Gastroesophageal sphincter (tissue), 3 donors: ENCODE measurements around the gene E2F1.

Source experiments
- CTCF ChIP-seq, 4 experiments: fragments of 200-600 bp in 2 of 4; fragments of 450-650 bp in 2 of 4; sonication (generic) in 1 of 4; IDR thresholded peaks; one replicate each; pipeline ENCODE4 v1.5.1; 2017 to 2019; ENCODE audit warnings: antibody characterized with exemption in 4 of 4, mild to moderate bottlenecking in 2 of 4, moderate library complexity in 2 of 4
- POLR2A ChIP-seq, 2 donors: fragments of 450-650 bp; IDR thresholded peaks; one replicate each; pipeline ENCODE4 v1.6.1; 2017; ENCODE audit warnings: antibody characterized with exemption in 2 of 2, mild to moderate bottlenecking in 2 of 2, moderate library complexity in 1 of 2
- POLR2AphosphoS5 ChIP-seq: sonication (generic); formaldehyde crosslinking; IDR thresholded peaks from one replicate; pipeline ENCODE4 v1.6.1; 2017; ENCODE audit warnings: antibody characterized with exemption

- TF ChIP-seq POLR2AphosphoS5 (no peak), CTCF (IDR thresholded peaks at IDR 0.05) (no peak), POLR2A (IDR thresholded peaks at IDR 0.05) (no peak)
These were observed 36.0 kb downstream of the E2F1 start for GRCh38 chr20:33650111-33650752.
